Neural cell (in vitro differentiated cells): ENCODE data around the gene ZFP62. TPM values are rescaled to one million over a fixed set of nuclear protein-coding genes. Genes with fewer than 3 reads are reported as not detected.

Source experiments
- H2AFZ ChIP-seq: fragments of 200-600, 300-800 bp; sonication (generic), shearing (Covaris generic); 2 replicates; pipeline ENCODE4 v1.6.0; 2014; ENCODE audit warnings: low read depth, mild to moderate bottlenecking, antibody characterized with exemption, low read length, moderate library complexity
- H3F3A ChIP-seq: fragments of 200-600 bp; shearing (Covaris generic); 2 replicates; pipeline ENCODE4 v1.6.1; 2016; ENCODE audit warnings: mild to moderate bottlenecking, moderate library complexity, mixed read lengths, antibody characterized with exemption, low read length; ENCODE audit not compliant: insufficient read depth, poor library complexity, severe bottlenecking
- H3K27ac ChIP-seq: fragments of 200-600, 300-800 bp; sonication (generic), shearing (Covaris generic); 2 replicates; pipeline ENCODE4 v1.5.1; 2014; ENCODE audit warnings: mild to moderate bottlenecking, low read length, moderate library complexity
- H3K27me3 ChIP-seq: fragments of 300-800, 200-600 bp; sonication (generic), shearing (Covaris generic); 2 replicates; pipeline ENCODE4 v1.6.0; 2014; ENCODE audit warnings: mild to moderate bottlenecking, low read depth, low read length, moderate library complexity; ENCODE audit not compliant: insufficient read depth
- H3K36me3 ChIP-seq: fragments of 300-800, 200-600 bp; sonication (generic), shearing (Covaris generic); 2 replicates; pipeline ENCODE4 v1.5.1; 2014; ENCODE audit warnings: mild to moderate bottlenecking, antibody characterized with exemption, low read length, moderate library complexity; ENCODE audit not compliant: insufficient read depth
- H3K4me2 ChIP-seq: fragments of 300-800, 200-600 bp; sonication (generic), shearing (Covaris generic); 2 replicates; pipeline ENCODE4 v1.6.0; 2014; ENCODE audit warnings: mild to moderate bottlenecking, low read length
- H3K4me3 ChIP-seq: fragments of 300-800, 200-600 bp; sonication (generic), shearing (Covaris generic); 2 replicates; pipeline ENCODE4 v1.5.1; 2014; ENCODE audit warnings: mild to moderate bottlenecking, low read length, moderate library complexity
- H3K79me2 ChIP-seq: fragments of 200-600 bp; shearing (Covaris generic); replicated peaks from 2 replicates; pipeline ENCODE4 v1.6.0; 2014; ENCODE audit warnings: mild to moderate bottlenecking, low read length, moderate library complexity; ENCODE audit not compliant: insufficient read depth
- H3K9ac ChIP-seq: fragments of 300-800, 200-600 bp; sonication (generic), shearing (Covaris generic); 2 replicates; pipeline ENCODE4 v1.6.1; 2016; ENCODE audit warnings: mild to moderate bottlenecking, low read length, mixed read lengths
- H3K9me2 ChIP-seq: fragments of 200-600 bp; shearing (Covaris generic); 2 replicates; pipeline ENCODE4 v1.6.1; 2016; ENCODE audit warnings: mild to moderate bottlenecking, low read length, mixed read lengths; ENCODE audit not compliant: insufficient read depth
- H3K9me3 ChIP-seq: fragments of 200-600, 300-800 bp; sonication (generic), shearing (Covaris generic); 2 replicates; pipeline ENCODE4 v1.6.1; 2016; ENCODE audit warnings: mild to moderate bottlenecking, mixed run types, low read length, moderate library complexity, mixed read lengths
- H4K20me1 ChIP-seq: fragments of 200-600 bp; shearing (Covaris generic); 2 replicates; pipeline ENCODE4 v1.6.1; 2016; ENCODE audit warnings: mild to moderate bottlenecking, mixed run types; ENCODE audit not compliant: insufficient read depth
- EP300 ChIP-seq: fragments of 450-650 bp; conservative IDR thresholded peaks from 2 replicates; pipeline ENCODE4 v1.6.1; 2014; ENCODE audit warnings: antibody characterized with exemption, mild to moderate bottlenecking, moderate library complexity; ENCODE audit not compliant: poor library complexity, severe bottlenecking
- EZH2 ChIP-seq: fragments of 200-600, 300-800 bp; shearing (Covaris generic), sonication (generic); IDR thresholded peaks from 2 replicates; pipeline ENCODE4 v1.6.1; 2014; ENCODE audit warnings: antibody characterized with exemption, low read length, borderline replicate concordance, mild to moderate bottlenecking; ENCODE audit not compliant: insufficient read depth, poor library complexity, severe bottlenecking
- MXI1 ChIP-seq: fragments of 450-650 bp; conservative IDR thresholded peaks from 2 replicates; pipeline ENCODE4 v1.6.1; 2014; ENCODE audit warnings: antibody characterized with exemption, mild to moderate bottlenecking; ENCODE audit not compliant: poor library complexity, severe bottlenecking
- POLR2AphosphoS5 ChIP-seq: IDR thresholded peaks from 2 replicates; pipeline ENCODE4 v1.6.1; 2012
- RAD21 ChIP-seq: fragments of 450-650 bp; conservative IDR thresholded peaks from 2 replicates; pipeline ENCODE4 v1.6.1; 2014; ENCODE audit warnings: antibody characterized with exemption, mild to moderate bottlenecking, moderate library complexity
- SMC3 ChIP-seq: fragments of 450-650 bp; conservative IDR thresholded peaks from 2 replicates; pipeline ENCODE4 v1.6.1; 2014; ENCODE audit warnings: antibody characterized with exemption, mild to moderate bottlenecking, moderate library complexity; ENCODE audit not compliant: poor library complexity
- TAF1 ChIP-seq: IDR thresholded peaks from 2 replicates; pipeline ENCODE4 v1.6.1; 2012; ENCODE audit warnings: low read depth
- polyA plus RNA-seq: library from polyadenylated mRNA; depleted of rRNA; stranded (reverse); fragments of >200 nt; gene quantifications from 2 replicates; pipeline ENCODE4 v1.2.3, GENCODE V29; 2014
- TF ChIP-seq, protein P1 (sequence below): fragments of 450-650 bp; IDR thresholded peaks from 2 replicates; pipeline ENCODE4 v1.5.1; 2014; ENCODE audit warnings: antibody characterized with exemption, mild to moderate bottlenecking, moderate library complexity; ENCODE audit not compliant: poor library complexity, severe bottlenecking
- TF ChIP-seq, protein P2 (sequence below): IDR thresholded peaks from 2 replicates; pipeline ENCODE4 v1.6.1; 2012; ENCODE audit warnings: borderline replicate concordance

Gene ZFP62
- polyA plus RNA-seq, 1 donor from 2014 or later = 69.1 TPM

GRCh38 chr5:180807654-180808414 lies 53.2 kb downstream of the ZFP62 start:
- Histone ChIP-seq H3K27ac (no peak overlapping the region), H3K27me3 (no peaks in the 10 kb centered on the region), H3K9ac (no peak overlapping the region), H3K36me3 (no peaks in the 10 kb centered on the region), H3K9me3 (no peaks in the 10 kb centered on the region), H3F3A (no peaks in the 10 kb centered on the region), H3K4me3 (peak overlapping the region; percentile 93), H2AFZ (no peak overlapping the region), H3K9me2 (no peaks in the 10 kb centered on the region), H3K4me2 (peak overlapping the region; percentile 85), H4K20me1 (no peaks in the 10 kb centered on the region), H3K79me2 (peaks cover 26% of the 10 kb centered on the region)
- no peak for TF ChIP-seq MXI1
- TF ChIP-seq, protein P1, sequence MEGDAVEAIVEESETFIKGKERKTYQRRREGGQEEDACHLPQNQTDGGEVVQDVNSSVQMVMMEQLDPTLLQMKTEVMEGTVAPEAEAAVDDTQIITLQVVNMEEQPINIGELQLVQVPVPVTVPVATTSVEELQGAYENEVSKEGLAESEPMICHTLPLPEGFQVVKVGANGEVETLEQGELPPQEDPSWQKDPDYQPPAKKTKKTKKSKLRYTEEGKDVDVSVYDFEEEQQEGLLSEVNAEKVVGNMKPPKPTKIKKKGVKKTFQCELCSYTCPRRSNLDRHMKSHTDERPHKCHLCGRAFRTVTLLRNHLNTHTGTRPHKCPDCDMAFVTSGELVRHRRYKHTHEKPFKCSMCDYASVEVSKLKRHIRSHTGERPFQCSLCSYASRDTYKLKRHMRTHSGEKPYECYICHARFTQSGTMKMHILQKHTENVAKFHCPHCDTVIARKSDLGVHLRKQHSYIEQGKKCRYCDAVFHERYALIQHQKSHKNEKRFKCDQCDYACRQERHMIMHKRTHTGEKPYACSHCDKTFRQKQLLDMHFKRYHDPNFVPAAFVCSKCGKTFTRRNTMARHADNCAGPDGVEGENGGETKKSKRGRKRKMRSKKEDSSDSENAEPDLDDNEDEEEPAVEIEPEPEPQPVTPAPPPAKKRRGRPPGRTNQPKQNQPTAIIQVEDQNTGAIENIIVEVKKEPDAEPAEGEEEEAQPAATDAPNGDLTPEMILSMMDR = no peak
- TF ChIP-seq EP300 = no peak
- TF ChIP-seq, protein P2, sequence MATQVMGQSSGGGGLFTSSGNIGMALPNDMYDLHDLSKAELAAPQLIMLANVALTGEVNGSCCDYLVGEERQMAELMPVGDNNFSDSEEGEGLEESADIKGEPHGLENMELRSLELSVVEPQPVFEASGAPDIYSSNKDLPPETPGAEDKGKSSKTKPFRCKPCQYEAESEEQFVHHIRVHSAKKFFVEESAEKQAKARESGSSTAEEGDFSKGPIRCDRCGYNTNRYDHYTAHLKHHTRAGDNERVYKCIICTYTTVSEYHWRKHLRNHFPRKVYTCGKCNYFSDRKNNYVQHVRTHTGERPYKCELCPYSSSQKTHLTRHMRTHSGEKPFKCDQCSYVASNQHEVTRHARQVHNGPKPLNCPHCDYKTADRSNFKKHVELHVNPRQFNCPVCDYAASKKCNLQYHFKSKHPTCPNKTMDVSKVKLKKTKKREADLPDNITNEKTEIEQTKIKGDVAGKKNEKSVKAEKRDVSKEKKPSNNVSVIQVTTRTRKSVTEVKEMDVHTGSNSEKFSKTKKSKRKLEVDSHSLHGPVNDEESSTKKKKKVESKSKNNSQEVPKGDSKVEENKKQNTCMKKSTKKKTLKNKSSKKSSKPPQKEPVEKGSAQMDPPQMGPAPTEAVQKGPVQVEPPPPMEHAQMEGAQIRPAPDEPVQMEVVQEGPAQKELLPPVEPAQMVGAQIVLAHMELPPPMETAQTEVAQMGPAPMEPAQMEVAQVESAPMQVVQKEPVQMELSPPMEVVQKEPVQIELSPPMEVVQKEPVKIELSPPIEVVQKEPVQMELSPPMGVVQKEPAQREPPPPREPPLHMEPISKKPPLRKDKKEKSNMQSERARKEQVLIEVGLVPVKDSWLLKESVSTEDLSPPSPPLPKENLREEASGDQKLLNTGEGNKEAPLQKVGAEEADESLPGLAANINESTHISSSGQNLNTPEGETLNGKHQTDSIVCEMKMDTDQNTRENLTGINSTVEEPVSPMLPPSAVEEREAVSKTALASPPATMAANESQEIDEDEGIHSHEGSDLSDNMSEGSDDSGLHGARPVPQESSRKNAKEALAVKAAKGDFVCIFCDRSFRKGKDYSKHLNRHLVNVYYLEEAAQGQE = no peak
- no peak for TF ChIP-seq SMC3
- no peak for TF ChIP-seq POLR2AphosphoS5
- TF ChIP-seq RAD21 = no peak

GRCh38 chr5:180807046-180807445 lies 54.0 kb downstream of the ZFP62 start:
- H3K27ac ChIP-seq = no peak overlapping the region
- H3K9me3 ChIP-seq = no peaks in the 10 kb centered on the region
- peak overlapping the region; percentile 85 for H3K4me2 ChIP-seq
- no peak overlapping the region for H2AFZ ChIP-seq
- H3K27me3 ChIP-seq = no peaks in the 10 kb centered on the region
- peak overlapping the region; percentile 5 for H3K9ac ChIP-seq
- H3K36me3 ChIP-seq = no peaks in the 10 kb centered on the region
- TF ChIP-seq MXI1 (no peak), SMC3 (no peak), EP300 (no peak), TAF1 (no peak), RAD21 (no peak), EZH2 (no peak)
- TF ChIP-seq, protein P2 = no peak
- TF ChIP-seq, protein P1 = no peak
- H4K20me1 ChIP-seq = no peaks in the 10 kb centered on the region
- peaks cover 27% of the 10 kb centered on the region for H3K79me2 ChIP-seq
- H3F3A ChIP-seq = no peaks in the 10 kb centered on the region
- peak overlapping the region; percentile 93 for H3K4me3 ChIP-seq
- no peaks in the 10 kb centered on the region for H3K9me2 ChIP-seq
